ENCODE data around the gene SLC19A1.

- TF ChIP-seq, protein P1, sequence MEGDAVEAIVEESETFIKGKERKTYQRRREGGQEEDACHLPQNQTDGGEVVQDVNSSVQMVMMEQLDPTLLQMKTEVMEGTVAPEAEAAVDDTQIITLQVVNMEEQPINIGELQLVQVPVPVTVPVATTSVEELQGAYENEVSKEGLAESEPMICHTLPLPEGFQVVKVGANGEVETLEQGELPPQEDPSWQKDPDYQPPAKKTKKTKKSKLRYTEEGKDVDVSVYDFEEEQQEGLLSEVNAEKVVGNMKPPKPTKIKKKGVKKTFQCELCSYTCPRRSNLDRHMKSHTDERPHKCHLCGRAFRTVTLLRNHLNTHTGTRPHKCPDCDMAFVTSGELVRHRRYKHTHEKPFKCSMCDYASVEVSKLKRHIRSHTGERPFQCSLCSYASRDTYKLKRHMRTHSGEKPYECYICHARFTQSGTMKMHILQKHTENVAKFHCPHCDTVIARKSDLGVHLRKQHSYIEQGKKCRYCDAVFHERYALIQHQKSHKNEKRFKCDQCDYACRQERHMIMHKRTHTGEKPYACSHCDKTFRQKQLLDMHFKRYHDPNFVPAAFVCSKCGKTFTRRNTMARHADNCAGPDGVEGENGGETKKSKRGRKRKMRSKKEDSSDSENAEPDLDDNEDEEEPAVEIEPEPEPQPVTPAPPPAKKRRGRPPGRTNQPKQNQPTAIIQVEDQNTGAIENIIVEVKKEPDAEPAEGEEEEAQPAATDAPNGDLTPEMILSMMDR (IDR thresholded peaks at IDR 0.05; ENCODE audit: low read depth, low read length, missing input control): no peak
- TF ChIP-seq FOXA1 (IDR thresholded peaks at IDR 0.05): no peak
- TF ChIP-seq, protein P2, sequence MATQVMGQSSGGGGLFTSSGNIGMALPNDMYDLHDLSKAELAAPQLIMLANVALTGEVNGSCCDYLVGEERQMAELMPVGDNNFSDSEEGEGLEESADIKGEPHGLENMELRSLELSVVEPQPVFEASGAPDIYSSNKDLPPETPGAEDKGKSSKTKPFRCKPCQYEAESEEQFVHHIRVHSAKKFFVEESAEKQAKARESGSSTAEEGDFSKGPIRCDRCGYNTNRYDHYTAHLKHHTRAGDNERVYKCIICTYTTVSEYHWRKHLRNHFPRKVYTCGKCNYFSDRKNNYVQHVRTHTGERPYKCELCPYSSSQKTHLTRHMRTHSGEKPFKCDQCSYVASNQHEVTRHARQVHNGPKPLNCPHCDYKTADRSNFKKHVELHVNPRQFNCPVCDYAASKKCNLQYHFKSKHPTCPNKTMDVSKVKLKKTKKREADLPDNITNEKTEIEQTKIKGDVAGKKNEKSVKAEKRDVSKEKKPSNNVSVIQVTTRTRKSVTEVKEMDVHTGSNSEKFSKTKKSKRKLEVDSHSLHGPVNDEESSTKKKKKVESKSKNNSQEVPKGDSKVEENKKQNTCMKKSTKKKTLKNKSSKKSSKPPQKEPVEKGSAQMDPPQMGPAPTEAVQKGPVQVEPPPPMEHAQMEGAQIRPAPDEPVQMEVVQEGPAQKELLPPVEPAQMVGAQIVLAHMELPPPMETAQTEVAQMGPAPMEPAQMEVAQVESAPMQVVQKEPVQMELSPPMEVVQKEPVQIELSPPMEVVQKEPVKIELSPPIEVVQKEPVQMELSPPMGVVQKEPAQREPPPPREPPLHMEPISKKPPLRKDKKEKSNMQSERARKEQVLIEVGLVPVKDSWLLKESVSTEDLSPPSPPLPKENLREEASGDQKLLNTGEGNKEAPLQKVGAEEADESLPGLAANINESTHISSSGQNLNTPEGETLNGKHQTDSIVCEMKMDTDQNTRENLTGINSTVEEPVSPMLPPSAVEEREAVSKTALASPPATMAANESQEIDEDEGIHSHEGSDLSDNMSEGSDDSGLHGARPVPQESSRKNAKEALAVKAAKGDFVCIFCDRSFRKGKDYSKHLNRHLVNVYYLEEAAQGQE (IDR thresholded peaks at IDR 0.05): no peak
- no peak for TF ChIP-seq NR2F2 (IDR thresholded peaks at IDR 0.05)
Observed at GRCh38 chr21:45582128-45582527, 39.9 kb upstream of the SLC19A1 start.
